Omental fat pad (tissue), 4 donors: Measurements from ENCODE around the gene MAP3K4. TPM values are rescaled to one million over a fixed set of nuclear protein-coding genes. Genes with fewer than 3 reads are reported as not detected.

Source experiments
- ATAC-seq: fragments of 150-250 bp; one replicate; pipeline ENCODE4 v1.9.1; 2016; ENCODE audit warnings: mild to moderate bottlenecking, moderate library complexity; ENCODE audit not compliant: low FRiP score
- DNase-seq: peaks from one replicate; pipeline ENCODE4 v3.0.0-alpha.2; 2019; ENCODE audit warnings: low spot score
- CTCF ChIP-seq, 3 donors: fragments of 450-650 bp; IDR thresholded peaks; one replicate each; pipeline ENCODE4 v1.5.1; 2016 to 2017; ENCODE audit warnings: antibody characterized with exemption in 3 of 3, mild to moderate bottlenecking in 3 of 3, moderate library complexity in 2 of 3
- total RNA-seq, 4 donors: library from RNA; depleted of rRNA; stranded (reverse); fragments of >200 nt; gene quantifications; one replicate each; pipeline ENCODE4 v1.1.0, GENCODE V29; 2016

The MAP3K4 gene
- total RNA-seq, 4 donors from 2014 or later, result 18.9 to 33.6 (median 25.0) TPM

DNA sequence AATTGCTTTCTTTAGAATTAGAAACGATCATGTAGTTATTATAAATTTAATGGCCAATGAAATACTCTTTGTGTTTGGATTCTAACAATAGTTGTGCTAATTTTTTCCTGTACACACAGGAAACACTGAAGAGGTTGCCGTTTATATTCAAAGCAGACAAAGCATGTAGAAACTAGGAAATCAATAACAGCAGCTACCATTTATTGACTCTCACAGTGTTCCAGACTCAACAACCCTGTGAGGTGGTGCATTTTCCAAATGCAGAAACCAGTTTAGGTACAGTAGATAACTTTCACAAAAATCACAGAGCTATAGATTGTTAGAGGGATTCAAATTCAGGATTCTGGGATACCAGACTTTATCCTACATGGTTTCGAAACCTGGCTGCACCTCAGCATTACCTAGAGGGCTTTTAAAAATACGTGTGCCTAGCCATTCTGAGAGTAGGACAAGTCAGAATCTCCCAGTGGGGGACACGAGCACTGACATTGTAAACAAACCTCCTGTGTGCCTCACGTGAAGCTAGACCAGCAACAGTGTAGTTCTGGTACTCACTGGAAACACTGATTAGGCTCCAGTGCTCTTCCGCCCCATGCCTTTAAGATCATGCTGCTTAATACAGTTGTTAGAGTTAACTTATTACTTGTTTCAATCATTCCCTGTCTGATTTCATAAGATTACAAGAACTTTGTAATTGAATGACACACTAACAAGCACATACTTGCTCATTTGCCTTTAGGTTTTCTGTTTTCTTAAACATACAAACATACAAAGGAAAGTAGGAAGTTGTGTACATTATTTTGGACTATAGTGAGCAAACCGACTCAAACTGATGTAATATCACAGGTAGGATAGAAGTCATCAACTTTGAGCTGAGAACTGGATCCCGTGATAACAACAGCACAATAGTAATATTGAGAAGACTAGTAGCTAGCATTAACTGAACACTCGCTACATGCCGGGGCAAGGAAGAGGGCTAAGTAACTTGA is 65.8 kb downstream of the MAP3K4 start:
- ATAC-seq (no peak), DNase-seq (no peak)
- TF ChIP-seq CTCF (IDR thresholded peaks at IDR 0.05), result no peak

GRCh38 chr6:161058741-161059140 is 67.2 kb downstream of the MAP3K4 start:
- DNase-seq (no peak), ATAC-seq (no peak)

DNA sequence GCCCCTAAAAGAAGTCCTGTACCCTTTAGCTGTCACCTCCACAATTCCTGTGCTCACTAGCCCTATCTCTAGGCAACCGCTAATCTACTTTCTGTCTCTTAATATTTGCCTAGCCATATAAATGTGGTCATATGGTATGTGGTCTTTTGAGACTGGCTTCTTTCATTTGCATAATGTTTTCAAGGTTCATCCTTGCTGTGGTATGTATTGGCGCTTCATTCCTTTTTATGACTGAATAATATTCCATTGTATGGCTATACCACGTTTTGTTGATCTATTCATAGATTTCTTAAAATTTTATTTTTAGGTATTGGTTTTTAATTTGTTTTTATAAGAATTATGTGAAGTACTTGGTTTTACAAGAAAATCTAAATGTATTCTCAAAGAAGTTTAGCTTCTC is 70.0 kb downstream of the MAP3K4 start:
- no peak for ATAC-seq
- DNase-seq, result no peak
- TF ChIP-seq CTCF (IDR thresholded peaks at IDR 0.05), result no peak

More at GRCh38 chr6:161058741-161059140, 67.2 kb downstream of the MAP3K4 start:
- no peak for TF ChIP-seq CTCF (IDR thresholded peaks at IDR 0.05)

- TF ChIP-seq CTCF (IDR thresholded peaks at IDR 0.05), result no peak
- ATAC-seq (no peak), DNase-seq (no peak)
Observed at GRCh38 chr6:161064915-161065314, 73.3 kb downstream of the MAP3K4 start.

GRCh38 chr6:161066511-161066910 is 74.9 kb downstream of the MAP3K4 start:
- no peak for ATAC-seq
- no peak for TF ChIP-seq CTCF (IDR thresholded peaks at IDR 0.05)
- no peak for DNase-seq

GRCh38 chr6:161067749-161068148 is 76.2 kb downstream of the MAP3K4 start:
- no peak for ATAC-seq
- DNase-seq, result no peak
- no peak for TF ChIP-seq CTCF (IDR thresholded peaks at IDR 0.05)

- DNase-seq (no peak), ATAC-seq (no peak)
- no peak for TF ChIP-seq CTCF (IDR thresholded peaks at IDR 0.05)
Observed at GRCh38 chr6:161068321-161068741, 76.8 kb downstream of the MAP3K4 start.
